Measurements from ENCODE around the gene MED27.

Gene MED27

GRCh38 chr9:132099167-132099566 is 19.5 kb upstream of the MED27 start:
- Histone ChIP-seq H3K4me1 (ENCODE audit: control insufficient read depth, insufficient read depth, low read length) (no peaks in the 10 kb centered on the region), H3K9me3 (ENCODE audit: control insufficient read depth, insufficient read depth, low read depth, low read length) (no peaks in the 10 kb centered on the region), H3K27ac (ENCODE audit: extremely low read depth, low read depth, low read length) (no peak overlapping the region), H3K4me3 (ENCODE audit: low read depth, low read length) (no peak overlapping the region), H3K36me3 (ENCODE audit: control insufficient read depth in 2 of 2, insufficient read depth in 1 of 2, low read length in 2 of 2) (no peaks in the 10 kb centered on the region)
- no peak for TF ChIP-seq ZSCAN30 (tag by site-specific recombination; IDR thresholded peaks at IDR 0.05)
- TF ChIP-seq ZBTB48 (tag by site-specific recombination; IDR thresholded peaks at IDR 0.05): no peak
- TF ChIP-seq KLF1 (tag by site-specific recombination; IDR thresholded peaks at IDR 0.05): no peak
- no peak for TF ChIP-seq ZNF223 (tag by site-specific recombination; IDR thresholded peaks at IDR 0.05)
- TF ChIP-seq OSR2 (tag by site-specific recombination; IDR thresholded peaks at IDR 0.05): no peak
- TF ChIP-seq BCL6B (tag by site-specific recombination; IDR thresholded peaks at IDR 0.05): no peak
- no peak for TF ChIP-seq FEZF1 (tag by site-specific recombination; IDR thresholded peaks at IDR 0.05)
- no peak for TF ChIP-seq ZNF169 (tag by site-specific recombination; IDR thresholded peaks at IDR 0.05)
- TF ChIP-seq ZNF555 (tag by site-specific recombination; conservative IDR thresholded peaks at IDR 0.05): no peak
- TF ChIP-seq TSHZ1 (tag by site-specific recombination; IDR thresholded peaks at IDR 0.05; ENCODE audit: borderline replicate concordance): no peak
- TF ChIP-seq ZNF777 (tag by site-specific recombination; IDR thresholded peaks at IDR 0.05; ENCODE audit: borderline replicate concordance): no peak
- TF ChIP-seq ZNF529 (tag by site-specific recombination; IDR thresholded peaks at IDR 0.05; ENCODE audit: insufficient replicate concordance): no peak
- TF ChIP-seq ZNF660 (tag by site-specific recombination; IDR thresholded peaks at IDR 0.05): no peak
- no peak for TF ChIP-seq YY2 (tag by site-specific recombination; IDR thresholded peaks at IDR 0.05)
- no peak for TF ChIP-seq ZNF449 (tag by site-specific recombination; IDR thresholded peaks at IDR 0.05)
- no peak for TF ChIP-seq ZNF26 (tag by site-specific recombination; IDR thresholded peaks at IDR 0.05)
- TF ChIP-seq ZNF585B (tag by site-specific recombination; IDR thresholded peaks at IDR 0.05): no peak
- TF ChIP-seq ZNF140 (tag by site-specific recombination; IDR thresholded peaks at IDR 0.05): no peak
- ChIA-PET POLR2A (no interaction called here), CTCF (interaction anchor here (0.6 kb wide), 1 partner anchor 12 kb away, joined by 3 read pairs; no protein-coding TSS in a partner anchor)

GRCh38 chr9:132094314-132094791 is 14.7 kb upstream of the MED27 start:
- ChIA-PET POLR2A (no interaction called here), CTCF (interaction anchor here (0.6 kb wide), 1 partner anchor 75 kb away, joined by 5 read pairs; no protein-coding TSS in a partner anchor)
- H3K27ac ChIP-seq (ENCODE audit: extremely low read depth, low read depth, low read length): no peak overlapping the region
- H3K4me3 ChIP-seq (ENCODE audit: low read depth, low read length): no peak overlapping the region
- H3K4me1 ChIP-seq (ENCODE audit: control insufficient read depth, insufficient read depth, low read length): no peaks in the 10 kb centered on the region
- no peaks in the 10 kb centered on the region for H3K36me3 ChIP-seq (ENCODE audit: control insufficient read depth in 2 of 2, insufficient read depth in 1 of 2, low read length in 2 of 2)
- no peaks in the 10 kb centered on the region for H3K9me3 ChIP-seq (ENCODE audit: control insufficient read depth, insufficient read depth, low read depth, low read length)
- TF ChIP-seq HIC1 (tag by site-specific recombination; IDR thresholded peaks at IDR 0.05) (no peak), ZNF548 (tag by site-specific recombination; IDR thresholded peaks at IDR 0.05) (no peak), ZNF488 (tag by site-specific recombination; IDR thresholded peaks at IDR 0.05) (no peak), ZNF248 (tag by site-specific recombination; IDR thresholded peaks at IDR 0.05) (no peak), SETDB1 (IDR thresholded peaks at IDR 0.05; ENCODE audit: insufficient read length, low read length) (no peak)

Measured in HEK293 (cell line).